Activated CD8-positive, alpha-beta memory T cell treated with anti-CD3 and anti-CD28 coated beads for 48 hours (primary cell): ENCODE results near the gene PPIP5K1.
"Not testable (repeated sequence)": the region's sequence is repeated elsewhere in the genome, so short reads cannot be mapped to it uniquely, and the experiment has no call there.

Experiments
- DNase-seq, 3 experiments: peaks; one replicate each; pipeline ENCODE4 v3.0.0-alpha.2; 2020; ENCODE audit warnings: low read depth in 2 of 3, low spot score in 2 of 3

PPIP5K1 gene

GRCh38 chr15:43547539-43547938 is 42.5 kb downstream of the PPIP5K1 start:
- DNase-seq = no peak

GRCh38 chr15:43545426-43545825 is 44.6 kb downstream of the PPIP5K1 start:
- DNase-seq = no peak

DNA sequence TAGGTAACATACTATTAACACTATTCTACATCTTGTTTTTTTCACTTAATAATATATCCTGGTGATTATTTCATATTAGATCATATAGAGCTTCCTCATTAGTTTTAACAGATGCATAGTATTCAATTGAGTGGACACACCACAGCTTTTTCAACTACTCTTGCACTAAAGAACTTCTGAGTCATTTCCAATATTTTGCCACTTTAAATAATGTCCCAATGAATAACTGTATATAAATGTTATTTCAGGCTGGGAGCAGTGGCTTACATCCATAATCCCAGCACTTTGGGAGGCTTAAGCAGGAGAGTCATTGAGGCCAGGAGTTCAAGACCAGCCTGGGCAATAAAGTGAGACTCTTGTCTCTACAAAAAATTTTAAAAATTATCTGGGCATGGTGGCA is 45.7 kb downstream of the PPIP5K1 start:
- no peak for DNase-seq

DNA sequence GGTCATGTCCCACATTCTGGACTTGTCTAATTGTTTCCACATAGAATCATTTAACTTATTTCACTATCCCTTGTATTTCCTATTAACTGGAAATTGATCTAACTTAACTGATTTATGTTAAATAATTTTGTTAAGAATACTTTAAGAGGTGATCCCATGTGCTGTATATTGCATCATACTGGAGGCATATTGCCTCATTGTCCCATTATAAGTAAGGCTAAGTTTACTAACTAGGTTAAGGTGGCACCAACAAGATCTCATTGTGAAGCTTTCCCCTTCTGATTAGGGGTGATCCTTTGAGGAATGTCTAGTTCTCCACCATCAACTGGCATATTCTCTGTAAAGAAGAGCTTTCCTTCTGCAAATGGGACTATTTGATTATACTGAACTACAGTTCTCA is 48.2 kb downstream of the PPIP5K1 start:
- no peak for DNase-seq

GRCh38 chr15:43538091-43538490 is 51.9 kb downstream of the PPIP5K1 start:
- DNase-seq = no peak

GRCh38 chr15:43534897-43535296 is 55.1 kb downstream of the PPIP5K1 start:
- no peak for DNase-seq

- DNase-seq = not testable (repeated sequence)
These were observed 57.2 kb downstream of the PPIP5K1 start for GRCh38 chr15:43532826-43533225.

DNA sequence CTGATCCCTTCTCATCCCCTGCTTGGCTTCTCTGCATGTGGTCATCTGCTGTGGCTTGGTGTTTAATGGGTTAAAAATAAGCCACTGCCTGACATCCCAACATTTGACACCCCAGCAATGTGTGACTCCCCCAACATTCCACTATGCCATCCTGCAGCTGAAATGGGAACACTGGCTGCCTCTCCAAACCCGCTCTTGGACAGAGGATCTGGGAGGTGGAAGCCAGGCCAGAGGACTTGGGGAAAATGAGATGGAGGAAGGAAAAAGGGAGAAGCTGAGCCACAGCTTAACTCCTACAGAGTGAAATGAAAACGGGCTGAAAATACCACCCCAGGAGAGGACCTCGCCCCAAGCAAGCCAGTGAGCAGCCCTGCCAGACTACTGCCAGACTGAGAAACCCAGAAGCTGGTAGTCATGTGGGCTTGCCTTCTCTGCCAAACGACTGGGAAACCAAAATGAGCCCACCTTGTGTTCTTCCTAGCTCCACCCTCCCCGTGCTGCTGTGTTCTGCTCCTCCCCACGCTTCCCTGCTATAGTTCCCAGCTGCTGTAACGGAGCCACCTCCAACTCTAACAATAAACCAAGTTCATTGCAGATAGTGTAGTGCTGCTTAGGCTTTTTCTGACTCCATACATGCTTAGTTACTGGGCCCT is 58.9 kb downstream of the PPIP5K1 start:
- DNase-seq = no peak

- no peak for DNase-seq
These were observed 60.2 kb downstream of the PPIP5K1 start for GRCh38 chr15:43529587-43530345.

DNA sequence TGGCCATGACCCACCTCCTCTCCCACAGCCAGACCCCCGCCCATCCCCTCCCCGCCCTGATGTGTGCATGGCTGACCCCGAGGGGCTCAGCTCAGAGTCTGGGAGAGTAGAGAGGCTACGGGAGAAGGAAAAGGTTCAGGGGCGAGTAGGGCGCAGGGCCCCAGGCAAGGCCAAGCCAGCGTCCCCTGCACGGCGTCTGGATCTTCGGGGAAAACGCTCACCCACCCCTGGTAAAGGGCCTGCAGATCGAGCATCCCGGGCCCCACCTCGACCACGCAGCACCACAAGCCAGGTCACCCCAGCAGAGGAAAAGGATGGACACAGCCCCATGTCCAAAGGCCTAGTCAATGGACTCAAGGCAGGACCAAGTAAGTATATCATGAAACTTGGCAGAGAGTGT is 60.9 kb downstream of the PPIP5K1 start:
- no peak for DNase-seq

DNA sequence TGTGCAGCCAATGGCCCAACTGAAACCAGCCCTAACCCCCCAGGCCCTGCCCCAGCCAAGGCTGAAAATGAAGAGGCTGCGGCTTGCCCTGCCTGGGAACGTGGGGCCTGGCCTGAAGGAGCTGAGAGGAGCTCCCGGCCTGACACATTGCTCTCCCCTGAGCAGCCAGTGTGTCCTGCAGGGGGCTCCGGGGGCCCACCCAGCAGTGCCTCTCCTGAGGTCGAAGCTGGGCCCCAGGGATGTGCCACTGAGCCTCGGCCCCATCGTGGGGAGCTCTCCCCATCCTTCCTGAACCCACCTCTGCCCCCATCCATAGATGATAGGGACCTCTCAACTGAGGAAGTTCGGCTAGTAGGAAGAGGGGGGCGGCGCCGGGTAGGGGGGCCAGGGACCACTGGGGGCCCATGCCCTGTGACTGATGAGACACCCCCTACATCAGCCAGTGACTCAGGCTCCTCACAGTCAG is 61.4 kb downstream of the PPIP5K1 start:
- no peak for DNase-seq

GRCh38 chr15:43527802-43528541 is 62.0 kb downstream of the PPIP5K1 start:
- DNase-seq = no peak

- no peak for DNase-seq
These were observed 62.8 kb downstream of the PPIP5K1 start for GRCh38 chr15:43527016-43527801.

GRCh38 chr15:43526261-43526930 is 63.6 kb downstream of the PPIP5K1 start:
- no peak for DNase-seq

- no peak for DNase-seq
These were observed 64.9 kb downstream of the PPIP5K1 start for GRCh38 chr15:43525131-43525530.

GRCh38 chr15:43524254-43524845 is 65.7 kb downstream of the PPIP5K1 start:
- no peak for DNase-seq

DNA sequence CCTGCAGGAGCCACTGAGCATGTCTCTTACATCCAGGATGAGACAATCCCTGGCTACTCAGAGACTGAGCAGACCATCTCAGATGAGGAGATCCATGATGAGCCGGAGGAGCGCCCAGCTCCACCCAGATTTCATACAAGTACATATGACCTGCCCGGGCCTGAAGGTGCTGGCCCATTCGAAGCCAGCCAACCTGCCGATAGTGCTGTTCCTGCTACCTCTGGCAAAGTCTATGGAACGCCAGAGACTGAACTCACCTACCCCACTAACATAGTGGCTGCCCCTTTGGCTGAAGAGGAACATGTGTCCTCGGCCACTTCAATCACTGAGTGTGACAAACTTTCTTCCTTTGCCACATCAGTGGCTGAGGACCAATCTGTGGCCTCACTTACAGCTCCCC is 66.4 kb downstream of the PPIP5K1 start:
- DNase-seq = no peak

- DNase-seq = no peak
These were observed 67.8 kb downstream of the PPIP5K1 start for GRCh38 chr15:43522247-43522646.

- no peak for DNase-seq
These were observed 68.6 kb downstream of the PPIP5K1 start for GRCh38 chr15:43521419-43521818.

DNA sequence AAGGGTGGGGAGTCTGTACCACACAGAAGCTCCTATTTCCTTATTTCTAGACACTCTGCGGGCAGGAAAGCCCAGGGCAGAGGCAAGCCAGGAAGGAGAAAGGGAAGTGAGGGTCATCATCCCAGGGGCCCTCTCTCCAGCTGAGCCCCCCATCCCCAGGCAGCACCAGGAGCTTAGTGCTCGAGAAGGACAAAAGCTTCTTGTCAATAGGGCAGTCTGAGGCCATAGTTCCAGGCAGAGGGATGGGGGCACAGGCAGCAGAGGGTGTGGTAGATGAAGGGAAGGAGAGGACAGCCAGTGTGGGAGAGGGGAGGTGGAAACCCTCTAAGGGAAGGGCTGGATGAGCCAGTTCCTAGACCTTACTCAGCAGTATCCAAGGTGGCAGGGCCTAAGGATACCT is 69.9 kb downstream of the PPIP5K1 start:
- DNase-seq = no peak
